NCI-H187 (cell line): Measurements from ENCODE around the gene TRIO.
A peak's percentile ranks its signal among the peaks of the same experiment; 100 is the strongest.
"Not testable (repeated sequence)": the region's sequence is repeated elsewhere in the genome, so short reads cannot be mapped to it uniquely, and the experiment has no call there.

Source experiments
- DNase-seq, 2 experiments: peaks; one replicate each; lab custom pipeline; 2025; lab: John Stamatoyannopoulos, UW

The TRIO gene

DNA sequence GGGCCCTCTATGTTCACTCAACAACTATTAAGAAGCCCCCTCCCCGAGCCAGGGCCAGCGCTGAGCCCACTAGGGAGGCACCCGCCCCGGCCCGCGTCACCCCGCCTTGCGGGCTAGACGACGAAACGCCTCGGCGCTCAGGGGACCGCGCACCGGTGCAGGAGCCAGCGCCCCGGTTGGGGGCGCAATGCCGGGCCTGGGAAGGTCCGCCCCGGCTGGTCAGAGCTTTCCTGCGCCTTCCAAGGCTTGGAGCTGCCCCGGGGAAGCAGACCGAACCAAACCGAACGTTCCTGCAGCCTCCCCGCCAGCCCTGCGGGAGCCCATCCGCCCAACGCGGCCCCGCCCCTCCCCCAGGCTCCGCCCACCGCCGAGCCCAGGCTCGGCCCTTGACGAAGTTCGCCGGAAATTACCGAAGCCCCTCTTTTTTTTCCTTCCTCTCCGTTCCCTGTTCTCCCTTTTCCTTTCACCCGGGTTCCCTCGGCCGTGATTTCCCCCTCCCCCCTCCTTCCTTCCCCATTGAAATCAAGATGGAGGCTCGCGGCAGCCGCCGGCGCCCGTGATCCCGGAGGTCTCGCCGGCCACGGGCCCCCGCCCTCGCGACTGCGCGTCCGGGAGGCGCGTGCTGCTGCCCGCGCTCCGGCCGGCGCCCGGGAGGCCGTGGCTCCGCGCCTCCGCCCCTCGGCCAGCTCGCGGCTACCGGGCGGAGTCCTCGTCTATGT, at the start of gene TRIO:
Gene TRIO, plus strand, starts transcription at position 516 of the 719 bp plus-strand sequence. CDS start 384 bp downstream, outside the sequence.
- peak; percentile 84 to 88 for DNase-seq

GRCh38 chr5:14097380-14097779, 45.8 kb upstream of the TRIO start:
- DNase-seq: not testable (repeated sequence)

DNA sequence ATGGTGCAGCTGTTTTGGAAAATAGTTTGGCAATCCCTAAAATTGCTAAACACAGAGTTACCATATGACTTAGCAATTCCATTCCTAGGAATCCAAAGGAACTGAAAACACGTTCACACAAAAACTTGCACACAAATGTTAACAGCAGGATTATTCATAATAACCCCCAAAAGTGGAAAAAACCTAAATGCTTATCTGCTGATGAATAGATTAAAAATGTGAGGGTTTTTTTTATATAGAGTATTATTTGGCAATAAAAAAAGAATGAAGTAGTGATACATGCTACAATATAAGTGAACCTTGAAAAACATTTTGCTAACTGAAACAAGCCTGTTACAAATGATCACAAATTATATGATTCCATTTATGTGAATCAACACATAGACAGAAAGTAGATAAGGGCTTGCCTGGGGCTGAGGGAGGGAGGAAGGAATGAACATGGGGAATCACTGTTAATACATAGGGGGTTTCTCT, 45.1 kb upstream of the TRIO start:
- DNase-seq: no peak

GRCh38 chr5:14100281-14100680, 42.9 kb upstream of the TRIO start:
- DNase-seq: no peak

- no peak for DNase-seq
Measured at GRCh38 chr5:14101922-14102321, 41.2 kb upstream of the TRIO start.

GRCh38 chr5:14102666-14103065, 40.5 kb upstream of the TRIO start:
- no peak for DNase-seq

DNA sequence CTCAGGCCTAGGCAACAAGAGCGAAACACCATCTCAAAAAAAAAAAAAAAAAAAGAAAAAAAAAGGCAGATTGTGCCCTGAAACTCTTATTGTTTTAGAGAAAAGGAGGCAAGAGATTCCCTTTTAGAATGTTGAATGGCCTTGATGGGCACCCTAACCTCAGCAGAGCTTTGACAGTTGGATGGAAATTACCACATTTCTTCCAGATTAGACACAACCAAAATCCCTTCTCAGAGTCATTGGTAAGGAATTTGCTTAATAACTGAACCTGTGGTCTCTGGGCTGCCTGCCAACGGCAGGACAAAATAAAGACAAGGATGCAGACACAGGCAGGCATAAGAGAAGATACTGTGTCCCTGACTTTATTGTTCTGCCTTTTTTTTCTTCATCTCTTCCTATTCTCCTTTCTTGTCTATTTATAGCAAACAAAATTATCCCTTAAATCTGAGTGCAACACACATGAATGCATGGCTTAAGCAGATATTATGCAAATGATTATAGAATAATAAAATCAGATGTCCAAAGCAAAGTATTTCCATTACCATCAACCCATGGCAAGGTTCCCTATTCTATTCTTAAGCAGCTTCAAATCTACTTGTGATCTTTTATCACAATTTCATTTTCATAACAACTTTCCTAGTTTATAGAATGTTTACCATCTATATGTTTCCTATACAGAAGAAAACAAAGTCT, 37.3 kb upstream of the TRIO start:
- no peak for DNase-seq

DNA sequence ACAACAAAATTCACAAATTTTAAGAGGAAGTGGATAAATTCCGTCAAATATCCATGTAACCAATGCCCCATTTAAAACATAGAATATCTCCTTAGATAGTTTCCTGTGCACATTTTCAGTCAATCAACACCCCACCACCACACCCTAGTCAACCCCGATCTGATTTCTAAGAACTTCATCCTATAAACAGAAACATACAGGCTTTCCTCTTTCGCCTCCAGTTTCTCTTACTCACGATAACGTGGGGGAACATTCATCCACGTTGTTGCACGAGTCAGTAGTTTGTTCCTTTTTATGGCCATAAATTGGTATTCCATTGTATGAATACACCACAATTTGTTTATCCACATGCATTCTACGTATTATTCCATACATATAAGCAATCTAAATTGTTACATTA, 35.6 kb upstream of the TRIO start:
- no peak for DNase-seq

GRCh38 chr5:14108170-14108996, 34.8 kb upstream of the TRIO start:
- peak; percentile 35 to 38 for DNase-seq

GRCh38 chr5:14109041-14109747, 33.9 kb upstream of the TRIO start:
- no peak for DNase-seq

- DNase-seq: no peak
Measured at GRCh38 chr5:14109771-14110170, 33.4 kb upstream of the TRIO start.

- DNase-seq: no peak
Measured at GRCh38 chr5:14110196-14110595, 32.9 kb upstream of the TRIO start.

DNA sequence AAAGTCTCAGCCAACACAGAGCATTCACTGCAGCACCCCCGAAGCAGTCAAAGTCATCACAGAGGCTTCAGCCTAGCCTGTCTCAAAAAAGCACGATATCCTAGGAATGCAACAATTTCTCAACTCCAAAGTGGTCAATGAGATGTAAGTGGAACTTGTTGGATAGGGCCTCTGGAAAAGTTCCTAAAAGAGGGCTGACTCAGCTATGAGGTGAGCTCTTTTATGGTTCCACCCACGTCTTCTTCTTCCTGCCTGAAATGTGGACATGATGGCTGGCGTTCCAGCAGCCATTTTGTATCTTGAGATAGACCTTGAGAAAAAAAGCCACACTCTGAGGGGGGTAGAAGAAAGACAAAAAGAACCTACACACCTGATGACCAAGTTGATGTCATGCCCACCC, 32.5 kb upstream of the TRIO start:
- DNase-seq: no peak

GRCh38 chr5:14112998-14113652, 30.0 kb upstream of the TRIO start:
- no peak for DNase-seq

DNA sequence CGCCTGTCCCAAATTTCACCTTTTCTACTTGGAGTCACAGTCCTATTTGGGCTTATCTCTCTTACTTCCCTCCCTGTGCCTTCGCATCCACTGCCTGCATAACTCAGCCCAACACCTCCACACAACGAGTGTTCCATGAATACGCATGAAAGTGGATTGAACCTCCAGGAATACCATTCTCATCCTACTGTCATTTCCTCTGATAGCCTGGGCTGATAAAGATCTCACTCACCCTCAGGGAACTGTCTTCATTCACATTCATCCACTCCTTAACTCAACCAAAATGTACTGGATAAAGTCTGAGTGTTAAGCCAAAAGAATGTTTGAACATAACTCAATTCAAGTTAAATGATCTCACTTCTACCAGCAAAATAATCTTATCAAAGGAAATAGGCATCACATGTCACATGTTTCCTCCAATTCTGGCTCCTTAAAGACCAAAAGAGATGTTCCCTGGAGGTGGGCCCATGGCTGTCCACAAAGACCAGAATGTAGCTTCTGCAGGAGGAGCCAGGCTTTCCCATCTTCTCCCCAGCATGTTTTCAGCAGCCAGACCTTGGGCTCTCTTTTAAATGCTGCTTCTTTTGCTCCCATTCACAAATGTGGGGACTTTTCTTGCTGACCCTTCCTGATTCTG, 28.4 kb upstream of the TRIO start:
- DNase-seq: no peak

DNA sequence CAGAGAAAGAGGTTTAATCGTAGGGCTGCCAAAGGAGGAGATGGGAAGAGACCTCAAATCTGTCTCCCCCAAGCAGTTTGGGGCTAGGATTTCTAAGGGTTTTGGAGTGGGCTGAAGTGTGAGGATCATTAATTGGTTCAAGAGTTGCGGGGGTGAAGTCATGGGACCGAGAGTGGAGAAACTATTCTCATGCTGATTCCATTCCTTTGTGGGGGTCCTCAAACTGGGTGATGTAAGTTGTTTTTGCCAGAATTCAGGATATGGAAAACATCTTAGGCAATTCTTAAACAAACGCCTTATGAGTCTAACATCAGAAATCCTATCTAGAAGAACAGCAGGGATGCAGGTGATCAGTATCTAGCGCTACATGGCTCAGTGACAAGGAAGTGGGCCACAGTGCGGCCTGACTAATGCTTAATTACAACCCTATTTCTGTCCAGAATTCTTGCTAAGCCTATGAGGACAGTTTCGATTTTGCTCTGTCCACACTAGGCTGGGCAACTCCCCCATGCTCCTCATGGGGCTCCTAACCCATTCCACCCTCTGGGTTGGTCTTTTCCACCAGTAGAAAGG, 27.7 kb upstream of the TRIO start:
- no peak for DNase-seq

DNA sequence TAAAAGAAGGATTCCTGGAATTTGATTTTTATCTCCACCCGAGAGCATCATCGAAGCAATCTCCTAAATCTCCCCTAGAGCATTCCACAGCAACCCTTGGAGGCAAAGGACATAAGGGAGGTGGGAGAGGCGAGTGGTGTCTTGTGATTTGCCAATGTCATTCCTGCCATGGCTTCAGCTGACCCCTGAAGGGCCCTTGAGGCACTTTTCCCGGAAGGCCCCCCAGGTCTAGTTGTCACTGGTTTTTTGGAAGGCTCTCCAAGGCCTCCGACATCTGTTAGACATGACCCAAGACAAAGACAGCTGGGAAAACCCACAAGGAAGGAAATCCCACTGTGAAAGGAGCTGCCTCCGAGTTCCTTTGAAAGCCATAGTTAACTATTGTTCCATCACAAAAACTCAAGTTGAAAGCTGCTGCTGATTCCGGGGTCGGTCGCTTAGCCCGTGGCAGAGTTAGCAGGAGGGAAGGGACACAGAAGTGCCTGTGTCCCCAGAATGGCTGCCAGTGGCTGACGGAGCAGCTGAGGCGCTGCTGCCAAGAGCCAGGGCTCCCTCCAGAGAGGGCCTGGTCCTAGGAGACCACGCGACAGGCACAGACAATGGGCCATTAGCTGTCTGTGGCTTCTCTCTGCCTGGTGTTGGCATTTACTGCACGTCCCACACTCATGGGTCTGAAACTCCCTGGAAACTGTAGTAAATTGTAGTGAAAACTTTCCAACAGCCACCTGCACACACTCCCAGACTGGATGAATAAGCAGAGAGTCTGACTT, 24.4 kb upstream of the TRIO start:
- no peak for DNase-seq

DNA sequence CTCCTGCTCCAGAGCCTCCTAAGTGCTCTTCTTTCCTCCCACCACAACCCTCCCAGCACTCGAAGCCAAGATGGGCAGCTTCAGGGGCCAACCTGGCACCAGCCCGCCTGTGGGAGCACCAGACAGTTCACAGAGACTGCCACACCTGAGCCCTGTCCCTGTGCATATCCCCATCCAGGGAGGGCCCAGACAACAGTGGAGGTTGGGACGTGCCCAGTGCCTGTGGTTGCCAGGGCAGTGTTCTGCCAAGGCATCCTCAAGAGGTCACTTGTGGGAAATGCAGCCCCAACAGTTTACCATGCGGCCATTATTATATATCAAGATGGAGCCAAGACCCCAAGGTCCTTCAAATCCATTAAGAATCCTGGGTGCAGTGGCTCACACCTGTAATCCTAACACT, 23.0 kb upstream of the TRIO start:
- peak; percentile 24 to 46 for DNase-seq

GRCh38 chr5:14121552-14121951, 21.6 kb upstream of the TRIO start:
- DNase-seq: no peak

DNA sequence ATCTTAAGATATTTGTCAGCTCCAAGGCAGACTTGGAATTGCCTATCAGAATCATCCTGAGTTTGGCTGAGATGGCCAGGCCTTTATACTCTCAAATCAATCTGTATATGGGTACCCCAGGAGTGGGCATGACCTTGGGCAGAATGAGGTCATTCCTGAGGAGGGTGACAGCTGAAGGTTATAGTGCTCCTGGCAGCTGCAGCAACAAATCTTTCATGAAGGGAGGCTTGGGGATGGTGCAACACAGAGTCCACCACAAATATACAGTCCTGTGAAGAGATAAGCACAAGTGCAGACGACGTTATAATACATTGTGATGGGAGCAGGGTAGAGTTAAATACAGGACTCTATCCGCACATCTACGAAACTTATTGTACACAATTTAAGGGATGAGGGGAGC, 21.1 kb upstream of the TRIO start:
- DNase-seq: no peak
